H1 (cell line): ENCODE results near the gene SYNJ2. TPM values are rescaled to one million over a fixed set of nuclear protein-coding genes. Genes with fewer than 3 reads are reported as not detected.

Experiments
- CTCF ChIA-PET: fragments of 300-600 bp; sonication (Branson Sonifier 250); formaldehyde crosslinking; loops from one replicate; lab custom pipeline; 2021; ENCODE audit not compliant: partially characterized antibody; lab: Charles Lee
- POLR2A ChIA-PET: fragments of 300-600 bp; sonication (Branson Sonifier 250); formaldehyde crosslinking; loops from one replicate; lab custom pipeline; 2021; ENCODE audit warnings: inconsistent platforms; ENCODE audit not compliant: partially characterized antibody; lab: Charles Lee
- DNase-seq, 2 experiments: peaks; one replicate each; pipeline versions ENCODE4 v3.0.0 to v3.0.0-alpha.2; 2010 to 2022; ENCODE audit warnings: low spot score in 2 of 2, low read depth in 1 of 2, mixed read lengths in 1 of 2
- FAIRE-seq: peaks from 2 replicates; lab custom pipeline; 2011; peaks lifted over from hg19 to GRCh38; lab: Jason Lieb, UNC
- H2AFZ ChIP-seq: 2 replicates; pipeline ENCODE4 v1.8.1; 2012; ENCODE audit warnings: low read length, inconsistent platforms
- H2AK5ac ChIP-seq: 2 replicates; pipeline ENCODE4 v1.6.1; 2013; ENCODE audit warnings: low read depth, low read length
- H2BK120ac ChIP-seq: replicated peaks from 2 replicates; pipeline ENCODE3; 2013; ENCODE audit warnings: low read depth, low read length, inconsistent platforms
- H2BK12ac ChIP-seq: 2 replicates; pipeline ENCODE4 v1.6.1; 2013; ENCODE audit warnings: low read depth, low read length
- H2BK15ac ChIP-seq: 2 replicates; pipeline ENCODE4 v1.6.1; 2013; ENCODE audit warnings: low read length
- H2BK20ac ChIP-seq: 2 replicates; pipeline ENCODE4 v1.6.1; 2013; ENCODE audit warnings: low read length
- H2BK5ac ChIP-seq: 2 replicates; pipeline ENCODE4 v1.6.1; 2013; ENCODE audit warnings: low read depth, low read length
- H3K14ac ChIP-seq: 2 replicates; pipeline ENCODE4 v1.6.1; 2013; ENCODE audit warnings: inconsistent platforms; ENCODE audit not compliant: insufficient read length
- H3K18ac ChIP-seq: 2 replicates; pipeline ENCODE4 v1.6.1; 2013; ENCODE audit warnings: low read length; ENCODE audit errors: extremely low read depth
- H3K23ac ChIP-seq: 2 replicates; pipeline ENCODE4 v1.6.1; 2013; ENCODE audit warnings: inconsistent platforms; ENCODE audit not compliant: insufficient read length
- H3K23me2 ChIP-seq: 2 replicates; pipeline ENCODE4 v1.6.1; 2013; ENCODE audit warnings: low read depth, low read length
- H3K27ac ChIP-seq: 2 replicates; pipeline ENCODE4 v1.6.1; 2011; ENCODE audit warnings: low read depth, low read length, inconsistent platforms
- H3K27me3 ChIP-seq, 4 experiments: replicated peaks in 1 of 4; 1 replicate in 1 of 4; 2 replicates in 3 of 4; pipeline versions ENCODE4 v1.6.1 to v1.8.1; 2011 to 2013; ENCODE audit warnings: low read length in 3 of 4, mild to moderate bottlenecking in 3 of 4, inconsistent platforms in 2 of 4, mixed read lengths in 2 of 4, moderate library complexity in 1 of 4; ENCODE audit not compliant: control insufficient read depth in 3 of 4, insufficient read depth in 3 of 4; ENCODE audit errors: extremely low read depth in 1 of 4
- H3K36me3 ChIP-seq, 4 experiments: 2 replicates each; pipeline versions ENCODE4 v1.6.1 to v1.8.1; 2011 to 2013; ENCODE audit warnings: mild to moderate bottlenecking in 4 of 4, low read length in 3 of 4, moderate library complexity in 2 of 4, control low read depth in 1 of 4, inconsistent platforms in 1 of 4; ENCODE audit not compliant: insufficient read depth in 4 of 4, control insufficient read depth in 2 of 4
- H3K4ac ChIP-seq: replicated peaks from 2 replicates; pipeline ENCODE3; 2013; ENCODE audit warnings: low read length, low read depth, mixed read lengths, inconsistent platforms; ENCODE audit not compliant: insufficient read length
- H3K4me1 ChIP-seq, 4 experiments: replicated peaks in 1 of 4; 1 replicate in 1 of 4; 2 replicates in 3 of 4; pipeline versions ENCODE4 v1.6.1 to v1.8.1; 2011 to 2013; ENCODE audit warnings: low read length in 3 of 4, inconsistent platforms in 2 of 4, mixed read lengths in 1 of 4; ENCODE audit not compliant: insufficient read depth in 4 of 4, control insufficient read depth in 3 of 4
- H3K4me2 ChIP-seq, 2 experiments: 2 replicates each; pipeline versions ENCODE4 v1.6.1 to v1.8.1; 2011 to 2013; ENCODE audit warnings: low read depth in 2 of 2, low read length in 2 of 2, control low read depth in 1 of 2, inconsistent platforms in 1 of 2, mild to moderate bottlenecking in 1 of 2; ENCODE audit not compliant: insufficient read depth in 1 of 2
- H3K4me3 ChIP-seq, 4 experiments: fragments of 200-600, 300-600 bp in 1 of 4; sonication (generic), shearing (Covaris generic), sonication (Bioruptor Twin) in 1 of 4; 2 replicates each; pipeline versions ENCODE4 v1.5.1 to v1.8.1; 2011 to 2016; ENCODE audit warnings: low read length in 4 of 4, low read depth in 3 of 4, control low read depth in 2 of 4, inconsistent platforms in 2 of 4, mild to moderate bottlenecking in 2 of 4, mixed read lengths in 1 of 4, moderate library complexity in 1 of 4; ENCODE audit not compliant: insufficient read depth in 2 of 4; ENCODE audit errors: extremely low read depth in 1 of 4
- H3K56ac ChIP-seq: replicated peaks from 2 replicates; pipeline ENCODE3; 2013; ENCODE audit warnings: low read depth, mild to moderate bottlenecking, mixed read lengths, low read length, inconsistent platforms; ENCODE audit not compliant: insufficient read length
- H3K79me1 ChIP-seq: 2 replicates; pipeline ENCODE4 v1.6.1; 2013; ENCODE audit warnings: low read depth, low read length, control low read depth
- H3K79me2 ChIP-seq, 2 experiments: 2 replicates each; pipeline versions ENCODE4 v1.6.1 to v1.8.1; 2012 to 2013; ENCODE audit warnings: low read length in 2 of 2, mild to moderate bottlenecking in 2 of 2, inconsistent platforms in 1 of 2; ENCODE audit not compliant: insufficient read depth in 2 of 2, control insufficient read depth in 1 of 2
- H3K9ac ChIP-seq, 4 experiments: replicated peaks in 1 of 4; 1 replicate in 1 of 4; 2 replicates in 3 of 4; pipeline versions ENCODE4 v1.6.1 to v1.8.1; 2011 to 2013; ENCODE audit warnings: low read depth in 3 of 4, low read length in 3 of 4, control low read depth in 2 of 4, mild to moderate bottlenecking in 2 of 4, moderate library complexity in 2 of 4, inconsistent platforms in 1 of 4; ENCODE audit errors: extremely low read depth in 1 of 4
- H3K9me3 ChIP-seq, 2 experiments: 2 replicates each; pipeline versions ENCODE4 v1.6.1 to v1.8.1; 2012 to 2013; ENCODE audit warnings: mild to moderate bottlenecking in 2 of 2, moderate library complexity in 2 of 2, control low read depth in 1 of 2, inconsistent platforms in 1 of 2, low read depth in 1 of 2, low read length in 1 of 2, mixed read lengths in 1 of 2; ENCODE audit not compliant: insufficient read depth in 2 of 2
- H4K20me1 ChIP-seq, 2 experiments: replicated peaks in 1 of 2; 2 replicates each; pipeline versions ENCODE3 to v1.8.1; 2011 to 2013; ENCODE audit warnings: inconsistent platforms in 2 of 2, low read length in 2 of 2, mild to moderate bottlenecking in 1 of 2; ENCODE audit not compliant: insufficient read depth in 2 of 2, control insufficient read depth in 1 of 2
- H4K5ac ChIP-seq: 2 replicates; pipeline ENCODE4 v1.6.1; 2013; ENCODE audit warnings: low read length, low read depth, mixed read lengths, inconsistent platforms; ENCODE audit not compliant: insufficient read length
- H4K8ac ChIP-seq: 2 replicates; pipeline ENCODE4 v1.8.0; 2013; ENCODE audit warnings: mild to moderate bottlenecking, moderate library complexity, low read length, inconsistent platforms; ENCODE audit not compliant: insufficient read depth; ENCODE audit errors: extremely low read depth
- H4K91ac ChIP-seq: replicated peaks from 2 replicates; pipeline ENCODE3; 2013; ENCODE audit warnings: low read length, mixed read lengths, inconsistent platforms; ENCODE audit not compliant: insufficient read length
- BRCA1 ChIP-seq: IDR thresholded peaks from 2 replicates; pipeline ENCODE4 v1.6.1; 2012; ENCODE audit warnings: low read depth, low read length, improper control_type of control experiment
- EGR1 ChIP-seq: IDR thresholded peaks from 2 replicates; pipeline ENCODE4 v1.6.1; 2011; ENCODE audit warnings: low read depth, low read length, borderline replicate concordance
- GTF2F1 ChIP-seq: IDR thresholded peaks from 2 replicates; pipeline ENCODE4 v1.6.1; 2012; ENCODE audit warnings: low read depth, low read length, improper control_type of control experiment, borderline replicate concordance
- POU5F1 ChIP-seq: IDR thresholded peaks from 2 replicates; pipeline ENCODE4 v1.6.1; 2011; ENCODE audit warnings: low read depth, mild to moderate bottlenecking, low read length, moderate library complexity
- SIX5 ChIP-seq: IDR thresholded peaks from 2 replicates; pipeline ENCODE4 v1.6.1; 2011; ENCODE audit warnings: mild to moderate bottlenecking, low read depth, low read length
- ZNF274 ChIP-seq: IDR thresholded peaks from 2 replicates; pipeline ENCODE4 v1.7.0; 2012; ENCODE audit warnings: low read length, borderline replicate concordance; ENCODE audit errors: extremely low read depth
- WGBS, 2 experiments: shearing (Covaris generic) in 1 of 2; methylation state at CpG; one replicate each; pipeline versions ENCODE4 v1.1.6 to v1.1.7; 2013 to 2015; ENCODE audit warnings: low lambda C conversion rate in 2 of 2, mixed read lengths in 2 of 2, inconsistent platforms in 1 of 2, low coverage in 1 of 2, missing lambda C conversion rate in 1 of 2; ENCODE audit not compliant: insufficient replicate concordance in 2 of 2, insufficient coverage in 1 of 2, insufficient read length in 1 of 2; ENCODE audit errors: extremely low coverage in 1 of 2, missing lambda C conversion rate in 1 of 2; 5-methylcytosine and 5-hydroxymethylcytosine counted together
- polyA plus RNA-seq, 7 experiments: library from polyadenylated mRNA; depleted of rRNA in 3 of 7; stranded (reverse) in 5 of 7; unstranded in 2 of 7; fragments of >200 nt in 5 of 7; fragments of 200-250 nt in 2 of 7; gene quantifications; 1 replicate in 5 of 7; 2 replicates in 1 of 7; 4 replicates in 1 of 7; pipeline versions ENCODE4 v1.2.1 to v1.2.3, GENCODE V29; 2011 to 2013; ENCODE audit warnings: missing spikeins in 2 of 7, mixed read lengths in 2 of 7
- total RNA-seq: library from RNA; stranded (reverse); fragmentation: NEBNext Ultra II Directional; extraction: Animal tissue kit (Norgen Biotek cat#: 25700); gene quantifications from 2 replicates; pipeline ENCODE4 v1.2.1, GENCODE V29; 2021
- TF ChIP-seq, protein P1 (sequence below): IDR thresholded peaks from 2 replicates; pipeline ENCODE4 v1.6.1; 2011; ENCODE audit warnings: low read depth, mild to moderate bottlenecking, low read length; ENCODE audit not compliant: insufficient read depth
- TF ChIP-seq, protein P2 (sequence below): IDR thresholded peaks from 2 replicates; pipeline ENCODE4 v1.6.1; 2012; ENCODE audit warnings: inconsistent platforms
- TF ChIP-seq, protein P3 (sequence below), 3 experiments: IDR thresholded peaks; 1 replicate in 2 of 3; 2 replicates in 1 of 3; pipeline versions ENCODE4 v1.5.1 to v1.6.1; 2011; ENCODE audit warnings: low read length in 3 of 3, mild to moderate bottlenecking in 3 of 3, inconsistent platforms in 2 of 3, low read depth in 1 of 3, moderate library complexity in 1 of 3; ENCODE audit not compliant: insufficient read depth in 1 of 3; ENCODE audit errors: control extremely low read depth in 1 of 3

SYNJ2 gene
- total and polyA plus RNA-seq, 2 of the 8 experiments (the other 6 are each of a cell fraction or from before 2014, with no cell fraction given): 3.7 to 13.9 TPM

DNA sequence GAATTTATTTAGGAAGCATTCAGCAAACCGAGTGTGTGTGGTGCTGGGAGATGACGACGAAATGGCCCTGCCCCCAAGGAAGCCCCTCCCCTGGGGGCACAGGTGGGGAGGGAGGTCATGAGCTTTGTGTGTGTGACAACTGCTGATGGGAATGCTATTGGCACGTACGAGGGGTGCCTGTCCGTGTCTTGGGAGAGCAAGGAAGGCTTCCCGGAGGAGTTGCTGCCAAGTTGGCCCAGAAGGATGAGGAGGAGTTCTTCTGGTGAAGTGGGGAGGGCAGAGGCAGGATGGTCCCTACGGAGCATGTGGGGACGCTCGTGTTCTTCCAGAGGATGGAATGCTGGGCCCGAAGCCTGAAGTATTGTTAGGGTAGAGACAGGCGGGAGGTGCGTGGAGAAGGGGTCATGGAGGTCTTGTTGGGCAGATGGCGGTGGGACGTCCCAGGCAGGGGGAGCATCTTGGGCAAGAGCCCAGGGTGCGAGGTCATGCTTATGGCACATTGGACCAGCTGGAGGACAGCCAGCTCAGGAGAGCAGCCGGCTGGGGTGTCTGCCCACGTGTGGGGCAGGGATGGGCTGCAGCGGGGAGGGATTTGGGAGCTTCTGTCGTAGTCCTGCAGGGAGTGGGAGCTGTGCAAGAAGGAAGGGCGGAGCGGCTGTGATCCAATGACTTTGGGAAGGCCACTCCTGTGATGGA lies 46.1 kb downstream of the SYNJ2 start:
- H3K23me2 ChIP-seq: no peaks in the 10 kb centered on the region
- no peak overlapping the region for H3K27ac ChIP-seq
- H4K20me1 ChIP-seq: peaks cover 0 to 2% of the 10 kb centered on the region in 2 experiments
- H4K5ac ChIP-seq: no peak overlapping the region
- H2BK12ac ChIP-seq: peak overlapping the region; percentile 31; the same call in 1 of the 2 replicates
- no peak overlapping the region for H2BK20ac ChIP-seq
- POLR2A ChIA-PET: interaction anchor here (1.0 to 1.6 kb wide), 4 partner anchors 11 to 33 kb away, joined by 3 to 4 read pairs (median 4); no protein-coding TSS in a partner anchor
- no peak overlapping the region for H3K4ac ChIP-seq
- no peaks in the 10 kb centered on the region for H3K79me1 ChIP-seq
- H2BK15ac ChIP-seq: no peak overlapping the region
- no peak overlapping the region for H3K56ac ChIP-seq
- no peaks in the 10 kb centered on the region for H3K9me3 ChIP-seq
- H3K27me3 ChIP-seq: no peaks in the 10 kb centered on the region
- no peak overlapping the region for H2AFZ ChIP-seq
- H4K8ac ChIP-seq: peak overlapping the region; percentile 35
- no peak for FAIRE-seq
- H3K4me1 ChIP-seq: peaks cover 0 to 12% (median 6%) of the 10 kb centered on the region in 4 experiments; a peak in 4 of 7 replicates
- H3K9ac ChIP-seq: no peak overlapping the region
- CTCF ChIA-PET: interaction anchor here (1.0 to 2.9 kb wide), 10 partner anchors 11 to 271 kb away, joined by 3 to 23 read pairs (median 6); no protein-coding TSS in a partner anchor
- no peak overlapping the region for H3K4me2 ChIP-seq
- H3K4me3 ChIP-seq: no peak overlapping the region
- H2BK5ac ChIP-seq: no peak overlapping the region
- no peak overlapping the region for H4K91ac ChIP-seq
- H2AK5ac ChIP-seq: no peak overlapping the region
- WGBS, 2 experiments: 90% methylated on average over 22 of the region's 22 CpGs; no CpG with 5 or more reads in 1 of the 2 experiments
- DNase-seq: no peak
- H2BK120ac ChIP-seq: no peak overlapping the region
- no peak overlapping the region for H3K14ac ChIP-seq
- no peaks in the 10 kb centered on the region for H3K79me2 ChIP-seq
- no peaks in the 10 kb centered on the region for H3K36me3 ChIP-seq
- no peak overlapping the region for H3K23ac ChIP-seq
- H3K18ac ChIP-seq: no peak overlapping the region
- TF ChIP-seq ZNF274 (no peak), POU5F1 (no peak), GTF2F1 (no peak), BRCA1 (no peak), EGR1 (no peak), SIX5 (no peak)
- TF ChIP-seq, protein P1, sequence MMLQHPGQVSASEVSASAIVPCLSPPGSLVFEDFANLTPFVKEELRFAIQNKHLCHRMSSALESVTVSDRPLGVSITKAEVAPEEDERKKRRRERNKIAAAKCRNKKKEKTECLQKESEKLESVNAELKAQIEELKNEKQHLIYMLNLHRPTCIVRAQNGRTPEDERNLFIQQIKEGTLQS: no peak
- TF ChIP-seq, protein P2, sequence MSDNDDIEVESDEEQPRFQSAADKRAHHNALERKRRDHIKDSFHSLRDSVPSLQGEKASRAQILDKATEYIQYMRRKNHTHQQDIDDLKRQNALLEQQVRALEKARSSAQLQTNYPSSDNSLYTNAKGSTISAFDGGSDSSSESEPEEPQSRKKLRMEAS: no peak
- TF ChIP-seq, protein P3, sequence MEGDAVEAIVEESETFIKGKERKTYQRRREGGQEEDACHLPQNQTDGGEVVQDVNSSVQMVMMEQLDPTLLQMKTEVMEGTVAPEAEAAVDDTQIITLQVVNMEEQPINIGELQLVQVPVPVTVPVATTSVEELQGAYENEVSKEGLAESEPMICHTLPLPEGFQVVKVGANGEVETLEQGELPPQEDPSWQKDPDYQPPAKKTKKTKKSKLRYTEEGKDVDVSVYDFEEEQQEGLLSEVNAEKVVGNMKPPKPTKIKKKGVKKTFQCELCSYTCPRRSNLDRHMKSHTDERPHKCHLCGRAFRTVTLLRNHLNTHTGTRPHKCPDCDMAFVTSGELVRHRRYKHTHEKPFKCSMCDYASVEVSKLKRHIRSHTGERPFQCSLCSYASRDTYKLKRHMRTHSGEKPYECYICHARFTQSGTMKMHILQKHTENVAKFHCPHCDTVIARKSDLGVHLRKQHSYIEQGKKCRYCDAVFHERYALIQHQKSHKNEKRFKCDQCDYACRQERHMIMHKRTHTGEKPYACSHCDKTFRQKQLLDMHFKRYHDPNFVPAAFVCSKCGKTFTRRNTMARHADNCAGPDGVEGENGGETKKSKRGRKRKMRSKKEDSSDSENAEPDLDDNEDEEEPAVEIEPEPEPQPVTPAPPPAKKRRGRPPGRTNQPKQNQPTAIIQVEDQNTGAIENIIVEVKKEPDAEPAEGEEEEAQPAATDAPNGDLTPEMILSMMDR (IDR thresholded peaks at IDR 0.05; ENCODE audit: control extremely low read depth in 1 of 3, insufficient read depth in 1 of 3, low read depth in 1 of 3, low read length in 3 of 3): no peak
